ENCODE measurements around the gene VPS26B. TPM values are rescaled to one million over a fixed set of nuclear protein-coding genes. Genes with fewer than 3 reads are reported as not detected.

VPS26B gene
- total RNA-seq, 4 donors from 2014 or later, result 33.8 to 74.0 (median 64.0) TPM

GRCh38 chr11:134288486-134288885, 64.0 kb downstream of the VPS26B start:
- H3K27ac ChIP-seq, result no peak overlapping the region
- H3K4me3 ChIP-seq, result no peak overlapping the region
- no peak for TF ChIP-seq POLR2A (IDR thresholded peaks at IDR 0.05)
- TF ChIP-seq, protein P1, sequence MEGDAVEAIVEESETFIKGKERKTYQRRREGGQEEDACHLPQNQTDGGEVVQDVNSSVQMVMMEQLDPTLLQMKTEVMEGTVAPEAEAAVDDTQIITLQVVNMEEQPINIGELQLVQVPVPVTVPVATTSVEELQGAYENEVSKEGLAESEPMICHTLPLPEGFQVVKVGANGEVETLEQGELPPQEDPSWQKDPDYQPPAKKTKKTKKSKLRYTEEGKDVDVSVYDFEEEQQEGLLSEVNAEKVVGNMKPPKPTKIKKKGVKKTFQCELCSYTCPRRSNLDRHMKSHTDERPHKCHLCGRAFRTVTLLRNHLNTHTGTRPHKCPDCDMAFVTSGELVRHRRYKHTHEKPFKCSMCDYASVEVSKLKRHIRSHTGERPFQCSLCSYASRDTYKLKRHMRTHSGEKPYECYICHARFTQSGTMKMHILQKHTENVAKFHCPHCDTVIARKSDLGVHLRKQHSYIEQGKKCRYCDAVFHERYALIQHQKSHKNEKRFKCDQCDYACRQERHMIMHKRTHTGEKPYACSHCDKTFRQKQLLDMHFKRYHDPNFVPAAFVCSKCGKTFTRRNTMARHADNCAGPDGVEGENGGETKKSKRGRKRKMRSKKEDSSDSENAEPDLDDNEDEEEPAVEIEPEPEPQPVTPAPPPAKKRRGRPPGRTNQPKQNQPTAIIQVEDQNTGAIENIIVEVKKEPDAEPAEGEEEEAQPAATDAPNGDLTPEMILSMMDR (IDR thresholded peaks at IDR 0.05), result no peak
- no peaks in the 10 kb centered on the region for H3K4me1 ChIP-seq
- no peaks in the 10 kb centered on the region for H3K27me3 ChIP-seq
- no peak for DNase-seq
- no peaks in the 10 kb centered on the region for H3K36me3 ChIP-seq
- H3K9me3 ChIP-seq, result no peaks in the 10 kb centered on the region

DNA sequence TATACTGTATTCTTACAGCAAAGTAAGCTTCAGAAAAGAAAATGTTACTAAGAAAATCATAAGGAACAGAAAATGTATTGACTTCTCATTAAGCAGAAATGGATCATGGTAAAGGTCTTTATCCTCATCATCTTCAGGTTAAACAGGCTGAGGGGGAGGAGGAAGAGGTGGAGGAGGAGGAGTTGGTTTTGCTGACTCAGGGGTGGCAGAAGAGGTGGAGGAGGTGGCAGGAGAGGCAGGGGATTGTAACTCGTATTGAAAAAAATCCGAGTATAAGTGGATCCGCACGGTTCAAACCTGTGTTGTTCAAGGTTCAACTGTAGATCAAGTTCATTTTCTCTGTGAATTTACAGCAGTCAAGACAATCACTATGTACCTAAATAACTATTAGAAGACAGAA, 64.7 kb downstream of the VPS26B start:
- TF ChIP-seq, protein P1 (IDR thresholded peaks at IDR 0.05), result no peak
- TF ChIP-seq POLR2A (IDR thresholded peaks at IDR 0.05), result no peak
- H3K36me3 ChIP-seq, result no peaks in the 10 kb centered on the region
- no peaks in the 10 kb centered on the region for H3K27me3 ChIP-seq
- H3K9me3 ChIP-seq, result no peaks in the 10 kb centered on the region
- H3K4me3 ChIP-seq, result no peak overlapping the region
- no peak overlapping the region for H3K27ac ChIP-seq
- H3K4me1 ChIP-seq, result no peaks in the 10 kb centered on the region
- DNase-seq, result no peak

- no peak for DNase-seq
- no peaks in the 10 kb centered on the region for H3K36me3 ChIP-seq
- H3K27me3 ChIP-seq, result no peaks in the 10 kb centered on the region
- H3K4me1 ChIP-seq, result no peaks in the 10 kb centered on the region
- no peak overlapping the region for H3K4me3 ChIP-seq
- H3K27ac ChIP-seq, result no peak overlapping the region
- H3K9me3 ChIP-seq, result no peaks in the 10 kb centered on the region
- TF ChIP-seq POLR2A (IDR thresholded peaks at IDR 0.05), result no peak
- TF ChIP-seq, protein P1 (IDR thresholded peaks at IDR 0.05), result no peak
Observed at GRCh38 chr11:134289789-134290188, 65.3 kb downstream of the VPS26B start.

- Histone ChIP-seq H3K4me1 (no peaks in the 10 kb centered on the region), H3K36me3 (no peaks in the 10 kb centered on the region), H3K4me3 (no peak overlapping the region), H3K27me3 (no peaks in the 10 kb centered on the region), H3K27ac (no peak overlapping the region), H3K9me3 (no peaks in the 10 kb centered on the region)
- DNase-seq, result no peak
- TF ChIP-seq, protein P1 (IDR thresholded peaks at IDR 0.05), result no peak
- TF ChIP-seq POLR2A (IDR thresholded peaks at IDR 0.05), result no peak
Observed at GRCh38 chr11:134290646-134291045, 66.2 kb downstream of the VPS26B start.

DNA sequence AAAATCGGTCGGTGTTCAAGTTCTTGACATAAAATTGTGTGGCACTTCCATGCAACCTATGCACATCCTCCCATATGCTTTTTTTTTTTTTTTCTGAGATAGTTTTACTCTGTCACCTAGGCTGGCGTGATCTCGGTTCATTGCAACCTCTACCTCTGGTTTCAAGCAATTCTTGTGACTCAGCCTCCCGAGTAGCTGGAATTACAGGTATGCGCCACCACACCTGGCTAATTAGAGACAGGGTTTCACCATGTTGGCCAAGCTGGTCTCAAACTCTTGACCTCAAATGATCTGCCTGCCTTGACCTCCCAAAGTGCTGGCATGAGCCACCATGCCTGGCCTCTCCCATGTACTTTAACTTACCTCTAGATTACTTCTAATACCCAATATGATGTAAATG, 66.7 kb downstream of the VPS26B start:
- no peak overlapping the region for H3K4me3 ChIP-seq
- H3K27me3 ChIP-seq, result no peaks in the 10 kb centered on the region
- no peaks in the 10 kb centered on the region for H3K9me3 ChIP-seq
- H3K27ac ChIP-seq, result no peak overlapping the region
- no peak for DNase-seq
- TF ChIP-seq, protein P1 (IDR thresholded peaks at IDR 0.05), result no peak
- no peak for TF ChIP-seq POLR2A (IDR thresholded peaks at IDR 0.05)
- H3K4me1 ChIP-seq, result no peaks in the 10 kb centered on the region
- H3K36me3 ChIP-seq, result no peaks in the 10 kb centered on the region

DNA sequence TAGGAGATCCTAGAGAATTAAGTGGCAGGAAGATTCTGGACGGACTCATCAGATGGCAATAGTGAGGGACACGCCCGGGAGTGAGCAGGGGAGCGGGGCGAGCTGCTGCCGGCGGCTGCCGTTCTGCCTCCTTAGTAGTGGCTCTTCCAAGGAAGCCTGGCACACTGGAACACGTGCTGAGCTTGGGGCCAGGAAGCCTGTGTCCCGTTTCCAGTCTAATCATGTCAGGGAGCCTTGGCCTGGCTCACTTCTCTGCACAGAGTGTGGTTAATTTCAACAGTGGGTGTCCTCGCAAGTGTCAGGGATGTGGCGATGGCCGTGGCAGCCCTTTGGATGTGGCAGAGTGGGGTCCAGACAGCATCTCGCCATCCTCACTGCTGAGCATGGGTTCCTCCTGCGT, 68.2 kb downstream of the VPS26B start:
- Histone ChIP-seq H3K27ac (no peak overlapping the region), H3K27me3 (no peaks in the 10 kb centered on the region), H3K9me3 (no peaks in the 10 kb centered on the region), H3K4me3 (no peak overlapping the region), H3K36me3 (no peaks in the 10 kb centered on the region), H3K4me1 (no peaks in the 10 kb centered on the region)
- DNase-seq, result no peak
- TF ChIP-seq POLR2A (IDR thresholded peaks at IDR 0.05), result no peak
- TF ChIP-seq, protein P1 (IDR thresholded peaks at IDR 0.05), result no peak

Data from Peyer's patch (tissue), 4 donors.